HG03342 (cell line): ENCODE measurements around the gene AHNAK.
"Not testable (repeated sequence)": the region's sequence is repeated elsewhere in the genome, so short reads cannot be mapped to it uniquely, and the experiment has no call there.

Experiments used
- ATAC-seq: cut with Tn5 transposase; IDR thresholded peaks from one replicate; pipeline ENCODE4 v1.9.1; 2021; ENCODE audit warnings: mild to moderate bottlenecking, moderate library complexity; ENCODE audit not compliant: unreplicated experiment

The AHNAK gene

DNA sequence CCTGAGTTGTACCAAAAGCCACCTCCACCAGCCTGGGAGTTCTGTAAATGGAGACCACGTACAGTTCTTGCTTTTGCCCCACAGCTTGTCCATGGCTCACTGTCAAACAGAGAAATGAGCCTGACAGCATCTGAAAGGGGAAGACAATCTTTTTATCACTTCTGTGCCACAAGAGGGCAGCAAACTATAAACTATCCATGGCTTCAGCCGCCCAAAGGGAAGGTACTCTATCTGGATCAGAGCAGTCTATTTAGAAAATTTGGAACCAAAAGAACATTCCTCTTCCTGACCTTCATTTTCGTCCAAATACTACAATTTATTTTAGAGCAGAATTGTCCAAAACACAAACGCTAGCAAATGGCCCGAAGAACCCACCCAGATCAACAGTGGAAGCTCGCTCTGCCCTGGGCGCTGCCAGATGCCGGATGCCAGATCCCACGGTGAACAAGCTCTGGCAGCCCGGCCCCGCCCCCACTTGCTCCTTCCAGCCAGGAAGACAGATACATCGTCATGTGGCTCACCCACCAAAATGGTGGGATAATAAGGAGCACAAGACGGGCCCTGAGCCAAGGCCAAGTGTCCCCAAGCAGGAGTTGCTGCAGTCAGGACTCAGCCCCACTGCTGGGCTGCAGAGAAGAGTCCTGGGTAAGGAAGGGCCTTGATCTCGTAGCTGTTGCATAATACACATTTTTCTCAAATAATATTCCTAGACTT lies 151.6 kb downstream of the AHNAK start:
- no peak for ATAC-seq

DNA sequence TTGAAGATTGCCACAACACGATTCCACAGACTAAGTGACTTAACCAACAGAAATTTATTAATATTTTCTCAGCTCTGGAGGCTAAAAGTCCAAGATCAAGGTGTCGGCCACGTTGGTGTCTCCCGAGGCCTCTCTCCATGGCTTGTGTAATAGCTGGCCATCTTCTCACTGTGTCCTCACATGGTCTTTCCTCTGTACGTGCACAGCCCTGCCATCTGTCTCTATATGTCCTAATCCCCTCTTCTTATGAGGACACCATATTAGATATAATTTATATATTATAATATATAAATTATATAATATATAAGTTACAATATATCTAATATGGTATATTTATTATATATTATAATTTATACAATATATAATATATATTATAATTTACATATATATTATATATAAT lies 152.9 kb downstream of the AHNAK start:
- ATAC-seq, result no peak

DNA sequence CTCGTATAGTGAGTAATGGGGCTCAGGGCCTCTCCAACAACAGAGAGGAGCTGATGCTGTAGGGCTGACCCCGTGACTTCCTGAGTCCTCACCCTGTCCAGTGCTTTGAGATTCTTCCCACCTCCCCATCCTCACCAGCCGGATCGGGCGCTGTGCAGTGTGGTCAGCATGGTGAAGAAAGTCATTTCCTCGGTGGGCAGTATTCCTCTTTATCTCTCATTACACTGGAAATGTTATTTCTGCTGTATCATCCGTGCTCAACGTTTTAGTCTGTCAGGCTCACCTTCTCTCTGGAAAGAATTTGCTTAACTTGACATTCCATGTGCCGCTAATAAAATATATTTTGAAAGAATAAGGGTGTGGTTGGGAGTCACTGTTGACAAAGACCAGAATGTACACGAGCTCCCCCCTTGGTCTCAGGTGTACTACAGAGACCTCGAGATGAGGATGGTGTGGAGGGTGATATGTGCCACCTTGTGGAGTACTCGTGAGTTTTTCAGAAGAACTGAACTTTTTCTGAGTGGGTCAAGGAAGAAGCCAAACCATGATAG lies 153.5 kb downstream of the AHNAK start:
- no peak for ATAC-seq

DNA sequence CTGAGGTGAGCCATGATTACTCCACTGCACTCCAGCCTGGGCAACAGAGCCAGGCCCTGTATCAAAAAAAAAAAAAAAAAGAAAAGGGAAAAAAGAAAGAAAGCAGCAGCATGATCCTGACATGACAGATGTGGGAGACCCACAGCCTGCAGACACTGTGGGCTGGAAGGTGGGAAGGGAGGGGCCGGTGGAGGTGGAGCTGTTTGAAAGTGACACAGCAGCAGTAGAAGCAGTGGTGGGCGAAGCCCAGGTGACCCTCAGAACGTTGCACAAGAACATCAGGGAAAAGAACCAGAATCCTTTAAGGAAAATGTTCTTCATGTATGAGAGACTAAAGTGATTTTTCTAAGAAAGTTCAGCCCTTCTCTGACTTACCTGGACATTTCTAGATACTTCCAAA lies 154.1 kb downstream of the AHNAK start:
- no peak for ATAC-seq

DNA sequence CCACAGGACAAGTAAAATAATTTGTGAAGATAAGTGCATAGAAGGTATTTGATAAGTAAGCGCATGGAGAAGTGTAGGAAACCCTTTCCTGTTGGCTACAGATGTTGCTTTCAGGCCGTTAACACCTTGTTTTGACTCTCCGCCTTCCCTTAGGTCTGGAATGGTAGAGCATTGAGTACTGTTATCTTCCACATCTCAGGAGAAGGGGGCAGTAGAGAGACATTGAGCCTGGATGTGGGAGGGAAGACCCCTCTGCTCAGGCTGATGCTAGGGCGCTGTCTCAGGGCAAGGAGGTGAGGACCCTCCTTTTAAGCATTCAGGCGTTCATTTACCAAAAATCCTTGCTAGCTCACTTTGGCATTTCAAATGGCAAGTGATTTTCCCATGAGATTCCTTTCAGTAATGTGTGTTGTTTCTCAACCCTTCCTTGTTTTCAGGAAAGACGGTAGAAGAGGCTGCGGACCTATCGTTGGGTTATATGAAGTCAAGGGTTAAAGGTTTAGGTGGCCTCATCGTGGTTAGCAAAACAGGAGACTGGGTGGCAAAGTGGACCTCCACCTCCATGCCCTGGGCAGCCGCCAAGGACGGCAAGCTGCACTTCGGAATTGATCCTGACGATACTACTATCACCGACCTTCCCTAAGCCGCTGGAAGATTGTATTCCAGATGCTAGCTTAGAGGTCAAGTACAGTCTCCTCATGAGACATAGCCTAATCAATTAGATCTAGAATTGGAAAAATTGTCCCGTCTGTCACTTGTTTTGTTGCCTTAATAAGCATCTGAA lies 154.8 kb downstream of the AHNAK start:
- ATAC-seq, result no peak

DNA sequence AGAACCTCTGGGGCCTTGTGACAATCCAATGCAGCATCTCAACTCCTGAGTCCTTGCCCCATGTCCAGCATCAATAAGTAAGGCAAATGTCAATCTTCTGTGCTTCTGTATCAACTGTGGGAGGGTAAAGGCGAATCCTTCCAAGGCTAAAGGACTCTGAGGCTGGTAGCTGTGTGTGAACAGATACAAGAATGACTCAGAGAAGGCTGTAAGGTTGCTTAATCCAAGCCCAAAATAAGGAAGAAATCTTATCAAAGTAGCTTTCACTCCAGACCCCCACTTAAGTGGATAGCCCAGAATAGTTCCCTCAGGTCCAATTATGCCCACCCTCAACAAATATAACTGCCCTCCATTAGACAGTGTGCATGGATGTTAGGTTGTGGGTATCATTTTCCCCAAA lies 155.9 kb downstream of the AHNAK start:
- ATAC-seq, result no peak

DNA sequence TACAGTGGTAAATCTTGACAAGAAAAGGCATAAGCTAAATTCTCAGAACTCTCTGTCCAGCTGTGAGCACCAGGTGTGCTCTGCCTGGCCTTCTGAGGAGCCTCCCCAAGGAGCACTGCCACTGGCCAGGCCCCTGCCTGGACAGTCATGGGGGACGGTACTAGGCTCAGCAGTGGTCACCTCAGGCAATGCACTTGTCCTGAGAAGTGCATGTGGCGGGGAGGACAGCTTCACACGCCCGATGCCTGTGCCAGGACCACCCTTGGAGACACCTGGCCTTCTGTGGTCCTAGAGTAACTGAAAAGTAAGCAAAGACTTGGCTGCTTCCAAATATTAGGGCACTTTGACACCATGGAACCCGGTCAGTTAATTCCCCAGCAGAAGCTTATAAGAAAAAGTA lies 156.4 kb downstream of the AHNAK start:
- no peak for ATAC-seq

DNA sequence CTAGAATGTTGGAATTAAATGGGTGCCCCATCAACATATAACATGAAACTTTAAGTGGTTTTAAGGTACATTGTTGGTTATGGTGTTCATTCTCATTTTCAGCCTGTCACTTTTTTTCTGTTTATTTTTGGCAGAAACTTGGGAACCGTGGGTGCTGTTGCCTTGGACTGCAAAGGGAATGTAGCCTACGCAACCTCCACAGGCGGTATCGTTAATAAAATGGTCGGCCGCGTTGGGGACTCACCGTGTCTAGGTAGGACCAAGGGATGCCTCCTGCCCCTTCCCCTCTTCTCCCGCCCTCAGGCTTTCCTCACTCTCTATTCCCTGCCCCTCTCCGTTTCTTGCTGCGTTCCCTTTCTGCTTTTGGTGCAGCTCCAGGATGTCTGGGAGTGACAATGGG lies 157.6 kb downstream of the AHNAK start:
- no peak for ATAC-seq

DNA sequence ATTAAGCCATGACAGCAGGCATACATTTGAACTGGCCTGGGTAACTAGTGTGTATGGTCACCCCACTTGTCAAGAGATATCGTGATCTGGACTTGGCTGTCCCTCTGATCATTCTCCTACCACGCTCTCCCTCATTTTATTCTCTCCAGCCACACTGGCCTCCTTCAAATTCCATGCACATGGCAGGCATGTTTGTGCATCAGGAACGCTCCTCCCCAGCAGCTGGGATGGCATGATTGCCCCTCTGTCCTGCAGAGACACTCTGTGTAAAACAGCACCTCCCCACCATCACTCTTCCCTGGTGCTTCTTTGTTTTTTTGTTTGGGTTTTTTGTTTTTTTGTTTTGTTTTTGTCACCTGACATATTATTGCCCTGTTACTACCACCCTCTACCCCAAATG lies 159.2 kb downstream of the AHNAK start:
- no peak for ATAC-seq

DNA sequence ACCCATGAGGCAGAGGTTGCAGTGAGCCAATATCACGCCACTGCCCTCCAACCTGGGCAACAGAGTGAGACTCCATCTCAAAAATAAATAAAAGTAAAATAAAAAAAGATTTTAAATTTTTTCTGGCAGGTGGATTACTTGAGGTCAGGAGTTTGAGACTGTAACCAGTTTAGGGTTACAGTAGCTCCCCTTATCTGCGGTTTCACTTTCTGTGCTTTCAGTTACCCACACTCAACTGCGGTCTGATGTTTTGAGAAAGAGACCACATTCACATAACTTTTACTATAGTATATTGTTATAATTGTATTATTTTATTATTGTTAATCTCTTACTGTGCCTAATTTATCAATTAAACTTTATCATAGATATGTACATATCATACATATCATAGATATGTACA lies 160.5 kb downstream of the AHNAK start:
- not testable (repeated sequence) for ATAC-seq

DNA sequence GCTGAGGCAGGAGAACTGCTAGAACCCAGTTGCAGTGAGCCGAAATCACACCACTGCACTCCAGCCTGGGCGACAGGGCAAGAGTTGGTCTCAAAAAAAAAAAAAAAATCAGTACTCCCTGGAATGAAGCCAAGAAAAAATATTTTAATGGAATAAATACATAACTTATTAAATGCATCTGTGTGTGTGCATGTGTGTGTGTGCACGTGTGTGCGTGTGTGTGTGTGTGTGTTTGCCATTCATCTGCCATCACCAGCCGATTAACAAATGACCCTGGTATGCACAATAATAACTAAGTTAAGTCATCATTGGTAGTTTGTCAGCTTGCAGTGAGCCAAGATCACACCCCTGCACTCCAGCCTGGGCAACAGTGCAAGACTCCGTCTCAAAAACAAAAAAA lies 162.8 kb downstream of the AHNAK start:
- ATAC-seq, result no peak
